HG02763 (cell line): ENCODE results near the gene DLGAP1.
"Not testable (repeated sequence)": the region's sequence is repeated elsewhere in the genome, so short reads cannot be mapped to it uniquely, and the experiment has no call there.

Experiments
- ATAC-seq: cut with Tn5 transposase; IDR thresholded peaks from one replicate; pipeline ENCODE4 v1.9.1; 2021; ENCODE audit warnings: mild to moderate bottlenecking, moderate library complexity; ENCODE audit not compliant: unreplicated experiment

DLGAP1 gene

DNA sequence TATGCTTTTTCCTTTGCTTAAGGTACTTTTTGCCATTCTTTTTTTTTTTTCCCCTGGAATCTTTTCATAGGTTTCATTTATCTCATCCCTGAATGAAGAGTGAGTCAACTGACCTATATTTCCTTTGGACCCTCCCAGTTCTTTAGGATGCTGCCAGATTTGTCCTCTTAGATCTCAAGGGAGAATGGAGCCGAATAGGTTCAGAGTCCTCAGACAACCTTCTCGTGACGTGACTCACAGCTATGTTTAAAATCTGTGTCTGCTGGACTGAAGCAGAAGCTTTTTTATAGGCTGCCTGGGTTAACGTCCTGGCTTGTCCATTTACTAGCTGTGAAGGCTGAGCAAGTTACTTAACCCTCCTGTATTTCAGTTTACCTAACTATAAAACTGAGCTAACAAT is 358.6 kb downstream of the DLGAP1 start:
- ATAC-seq, result no peak

DNA sequence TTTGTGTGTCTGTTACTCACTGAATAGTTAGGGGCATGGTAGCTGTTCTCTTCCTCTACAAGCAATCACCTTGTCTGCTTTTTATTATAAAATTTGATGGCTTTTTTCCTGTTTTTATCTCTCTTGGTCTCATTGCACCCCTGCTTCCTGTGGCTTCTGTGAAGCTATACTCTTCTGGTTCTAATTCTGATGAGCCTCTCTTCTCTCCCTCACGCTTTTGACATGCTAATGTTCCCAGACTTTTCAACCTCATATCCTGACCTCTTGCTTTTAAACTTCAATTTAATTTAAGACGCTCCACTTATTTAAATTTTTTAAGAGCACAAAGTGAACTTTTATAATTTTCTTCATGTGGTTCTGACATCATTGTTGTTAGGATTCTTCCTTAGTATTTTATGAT is 361.4 kb downstream of the DLGAP1 start:
- no peak for ATAC-seq

DNA sequence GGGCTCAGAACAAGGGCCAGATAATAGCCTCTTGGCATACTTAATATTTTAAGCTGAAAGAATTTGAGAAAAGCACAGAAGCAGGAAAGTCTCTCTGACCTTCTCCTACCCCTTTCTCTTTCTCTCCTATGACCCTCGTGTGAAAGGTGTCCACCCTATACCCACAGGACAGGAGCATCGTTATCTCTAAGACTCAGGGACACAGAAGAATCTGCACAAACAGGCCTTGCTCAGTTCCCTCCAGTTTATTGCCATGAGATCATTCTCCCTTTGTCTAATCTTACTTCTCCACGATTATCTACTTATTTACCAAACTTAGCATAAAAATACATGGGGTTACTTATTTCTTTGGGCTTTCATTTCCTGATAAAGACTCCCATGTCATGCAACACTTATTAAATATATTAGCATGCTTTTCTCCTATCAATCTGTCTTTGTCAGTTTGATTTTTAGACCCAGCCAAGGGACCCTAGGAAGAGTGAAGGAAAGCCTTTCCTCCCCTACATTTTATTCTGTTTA is 370.7 kb downstream of the DLGAP1 start:
- ATAC-seq, result no peak

DNA sequence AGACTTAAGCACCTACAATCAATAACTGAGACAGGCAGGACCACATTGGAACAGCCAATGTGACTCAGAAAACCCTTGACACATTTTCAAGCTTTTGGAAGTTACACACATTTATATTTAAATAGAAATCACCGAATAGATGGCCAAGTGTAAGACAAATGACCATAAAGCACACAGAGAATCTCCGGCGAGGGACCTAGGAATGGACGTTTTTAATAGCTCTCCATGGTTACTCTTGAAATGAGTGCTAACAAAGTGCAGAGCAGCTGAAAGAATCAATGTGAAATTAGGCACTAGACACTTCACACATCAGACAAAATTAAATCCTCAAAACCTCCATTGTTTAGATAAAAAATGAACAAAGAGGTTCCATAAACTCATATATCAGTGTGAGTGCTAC is 376.9 kb downstream of the DLGAP1 start:
- ATAC-seq, result no peak

DNA sequence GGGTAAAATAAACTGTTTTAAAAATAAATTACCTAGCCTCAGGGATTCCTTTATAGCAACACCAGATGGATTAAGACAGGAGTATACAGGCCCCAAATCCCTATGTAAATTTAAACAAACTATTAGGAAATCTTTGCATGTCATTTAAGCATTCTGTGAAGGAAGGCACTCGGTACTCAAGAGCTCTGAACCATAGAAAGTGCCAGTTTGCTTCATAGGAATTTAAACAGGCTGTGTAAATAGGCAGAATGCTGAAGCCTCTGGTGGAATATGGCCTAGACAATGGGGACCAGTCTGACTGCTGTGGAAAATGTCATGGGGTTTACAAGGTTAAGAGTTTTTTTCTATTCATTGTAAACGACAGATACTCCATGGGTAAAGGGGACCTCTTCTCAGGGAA is 377.4 kb downstream of the DLGAP1 start:
- ATAC-seq, result no peak

DNA sequence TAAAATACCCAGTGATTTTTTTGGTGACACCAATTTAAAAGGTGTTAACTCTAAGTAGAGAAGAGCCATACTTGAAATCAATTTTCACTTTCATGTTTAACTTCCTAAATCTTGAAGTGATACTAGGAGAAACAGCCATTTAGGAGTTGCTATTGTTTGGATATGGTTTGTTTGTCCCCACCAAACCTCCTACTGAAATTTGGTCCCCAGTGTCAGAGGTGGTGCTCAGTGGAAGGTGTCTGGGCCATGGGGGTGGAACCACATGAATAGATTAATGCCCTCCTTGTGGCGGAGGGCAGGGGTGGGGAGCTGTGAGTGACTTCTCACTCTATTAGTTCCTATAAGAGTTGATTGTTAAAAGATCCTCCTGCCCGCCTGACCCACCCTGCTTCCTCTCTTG is 377.9 kb downstream of the DLGAP1 start:
- ATAC-seq, result no peak

DNA sequence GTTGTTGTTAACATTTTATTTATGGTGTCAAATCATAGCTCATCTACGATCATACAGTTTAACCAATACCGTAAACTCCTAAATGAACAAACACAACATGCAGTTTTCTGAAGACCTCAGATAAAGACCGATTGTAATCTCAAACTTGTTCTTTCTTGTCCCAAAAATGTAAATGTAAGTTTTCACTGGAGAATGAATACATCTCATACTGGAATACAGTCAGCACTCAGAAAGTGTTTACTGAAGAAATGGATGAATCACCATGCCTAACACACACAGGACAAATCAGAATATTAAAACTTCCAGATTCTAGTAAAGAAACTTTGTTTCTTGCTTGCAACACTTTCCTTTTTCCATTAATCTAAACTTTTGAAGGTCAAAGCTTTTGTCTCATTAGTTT is 380.5 kb downstream of the DLGAP1 start:
- no peak for ATAC-seq

DNA sequence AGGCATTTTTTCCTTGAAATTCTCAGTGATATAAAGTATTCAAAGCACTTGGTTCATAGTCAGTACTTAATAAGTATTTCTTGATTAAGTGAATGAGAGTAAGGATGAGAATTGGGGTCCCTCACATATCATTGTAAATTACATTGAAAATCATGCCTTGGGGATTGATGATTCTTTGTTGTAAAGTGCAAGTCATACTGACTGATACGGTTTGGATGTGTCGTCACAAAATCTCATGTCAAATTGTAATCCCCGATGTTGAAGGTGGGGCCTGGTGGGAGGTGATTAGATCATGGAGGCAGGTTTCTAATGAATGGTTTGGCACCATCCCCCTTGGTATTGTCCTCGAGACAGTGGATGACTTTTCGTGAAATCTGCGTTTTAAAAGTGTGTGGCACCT is 385.9 kb downstream of the DLGAP1 start:
- no peak for ATAC-seq

DNA sequence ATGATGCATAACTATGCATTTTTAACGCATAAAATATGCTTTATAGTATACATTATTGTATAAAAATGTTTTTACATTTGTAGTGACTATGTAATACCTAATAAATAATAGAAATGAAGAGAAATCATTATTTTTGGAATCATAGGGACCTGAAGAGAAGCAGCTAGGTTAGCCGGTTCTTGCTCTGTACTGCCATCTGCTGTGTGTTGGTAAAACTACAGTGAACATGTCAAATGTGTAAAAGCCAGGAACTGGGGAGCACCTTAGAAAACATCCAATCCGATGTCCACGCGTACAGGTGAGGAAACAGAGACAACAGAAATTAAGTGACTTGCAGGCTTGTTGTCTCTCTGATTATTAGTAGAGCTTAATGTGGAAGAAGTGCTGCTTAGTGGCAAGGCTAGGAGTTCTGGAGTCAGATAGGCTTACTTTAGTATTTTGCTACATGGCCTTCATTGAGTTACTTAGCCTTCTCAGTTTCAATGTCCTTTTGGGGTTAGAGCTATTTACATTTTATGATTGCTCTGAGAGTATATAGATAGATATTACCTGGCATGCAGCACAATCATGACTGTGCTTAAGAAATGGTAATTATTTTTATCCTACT is 386.5 kb downstream of the DLGAP1 start:
- ATAC-seq, result peak; percentile 65

DNA sequence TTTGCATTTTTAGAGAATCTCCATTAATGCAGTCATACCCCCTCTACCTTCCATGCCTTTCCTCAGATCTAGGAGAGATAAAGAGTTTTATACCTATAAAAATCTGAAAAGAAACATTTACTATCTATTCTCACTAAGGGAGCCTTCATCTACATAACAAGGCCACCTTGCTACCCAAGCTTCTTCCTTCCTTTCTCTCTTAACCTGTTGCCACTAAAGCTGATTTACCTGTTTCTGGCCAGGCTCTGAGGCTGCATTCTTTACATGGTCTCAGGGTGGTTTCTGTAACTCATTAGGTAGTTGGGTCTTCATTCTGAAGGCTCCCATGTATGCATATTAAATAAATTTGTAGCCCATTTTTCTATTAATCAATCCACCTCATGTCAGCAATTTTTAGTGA is 391.6 kb downstream of the DLGAP1 start:
- ATAC-seq, result no peak

DNA sequence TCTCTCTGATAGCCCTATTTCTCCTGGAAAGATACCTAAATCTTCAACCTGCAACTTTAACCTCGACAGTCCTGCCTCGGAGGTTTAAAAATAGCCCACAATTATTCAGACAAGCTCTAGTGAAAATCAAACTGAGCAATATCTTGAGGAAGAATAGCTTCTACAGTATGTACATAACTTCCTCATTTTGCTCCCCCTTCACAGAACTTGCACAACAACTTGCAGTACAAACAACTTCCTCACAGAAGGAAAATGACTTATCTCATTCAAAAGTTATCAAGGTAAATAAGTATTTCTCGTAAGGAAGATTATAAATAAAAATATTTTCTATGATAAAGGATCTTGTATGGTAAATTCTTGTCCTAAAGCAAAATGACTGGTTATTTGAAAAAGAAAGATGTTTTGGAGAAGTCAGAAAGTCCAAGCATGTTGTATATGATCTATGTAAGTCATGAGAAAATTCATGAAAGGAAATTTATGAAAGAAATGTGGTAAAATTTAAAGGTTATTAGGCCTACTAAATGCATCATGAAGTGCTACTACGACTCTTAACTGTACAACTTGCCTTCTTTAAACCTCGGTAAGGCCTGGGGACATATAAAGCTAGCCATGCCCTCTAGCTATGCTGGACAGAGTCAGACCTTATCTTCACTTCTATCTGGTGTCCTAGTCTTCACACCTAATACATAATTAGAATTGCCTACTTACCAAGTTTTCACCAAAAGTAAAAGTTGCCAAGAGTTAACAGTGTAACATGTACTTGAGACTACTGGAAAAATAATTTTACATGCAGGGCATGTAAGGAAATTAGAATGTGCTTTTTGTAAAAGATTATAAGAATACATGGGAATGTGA is 394.5 kb downstream of the DLGAP1 start:
- ATAC-seq, result no peak

DNA sequence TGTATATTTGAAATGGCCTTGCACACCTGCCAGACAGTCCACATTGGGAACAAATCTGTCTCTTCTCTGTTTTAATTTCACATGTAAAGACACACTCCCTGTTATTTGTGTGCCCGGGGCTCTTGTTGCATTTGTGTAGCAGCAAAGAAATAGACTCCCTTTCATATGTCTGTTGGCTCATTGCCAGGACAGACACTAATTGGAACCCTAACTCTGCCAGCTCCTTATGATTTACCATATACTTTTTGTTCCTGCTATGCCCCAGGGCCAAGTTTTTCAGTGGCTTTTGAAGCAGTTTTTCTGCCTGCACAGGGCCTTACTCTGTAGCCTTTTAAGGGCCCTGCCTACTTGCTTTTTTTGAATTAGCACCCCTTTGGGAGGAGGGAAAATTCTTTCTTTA is 396.9 kb downstream of the DLGAP1 start:
- no peak for ATAC-seq

DNA sequence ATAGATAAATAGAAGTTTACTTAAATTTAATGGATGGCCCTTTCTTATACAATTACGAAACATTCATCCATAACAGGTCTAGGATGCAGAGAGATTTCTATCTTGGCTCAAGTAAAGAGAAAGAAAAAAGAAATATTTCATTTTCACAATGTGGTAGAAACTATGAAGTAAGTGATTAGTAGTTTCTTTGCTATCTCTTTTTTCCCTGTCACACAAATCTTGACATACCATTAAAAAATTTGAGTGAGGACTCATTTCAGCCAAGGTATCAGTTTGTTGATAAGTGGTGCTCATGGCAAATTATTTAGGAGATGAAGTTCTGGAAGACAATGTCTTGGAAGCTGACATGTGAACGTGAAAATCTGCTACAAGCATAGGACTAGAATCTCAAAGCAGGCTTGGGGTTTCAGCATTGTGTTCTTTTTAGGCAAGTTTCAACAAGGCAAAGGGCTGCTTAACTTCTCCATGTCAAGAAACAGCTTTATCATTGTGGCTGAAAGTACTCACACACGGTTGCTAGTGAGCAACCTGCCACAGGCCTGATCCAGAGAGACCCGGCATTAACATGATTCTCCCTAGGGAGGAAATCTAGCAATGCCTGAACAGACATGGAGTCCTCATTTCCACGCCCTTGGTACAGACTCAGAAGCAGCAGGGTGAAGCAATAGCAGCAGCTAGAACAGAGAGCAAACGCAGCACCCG is 414.6 kb downstream of the DLGAP1 start:
- no peak for ATAC-seq

DNA sequence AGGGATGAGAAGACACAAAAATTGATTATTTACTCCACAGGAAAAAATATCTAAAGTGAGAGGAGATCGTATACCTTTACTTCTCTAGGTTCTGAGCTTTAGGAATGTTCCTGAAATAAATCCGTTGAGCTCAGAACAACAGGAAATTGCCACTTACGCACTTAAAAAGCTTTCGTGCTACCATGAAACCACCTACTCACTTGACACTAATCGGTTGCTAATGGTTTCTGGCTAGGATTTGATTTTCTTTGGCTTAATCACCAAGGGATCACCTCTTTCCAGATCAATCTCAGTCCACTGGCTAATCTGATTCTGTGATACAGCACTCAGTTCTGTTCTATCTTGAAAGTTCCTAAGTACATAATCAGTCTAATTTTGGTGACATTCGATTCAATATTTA is 419.6 kb downstream of the DLGAP1 start:
- no peak for ATAC-seq

DNA sequence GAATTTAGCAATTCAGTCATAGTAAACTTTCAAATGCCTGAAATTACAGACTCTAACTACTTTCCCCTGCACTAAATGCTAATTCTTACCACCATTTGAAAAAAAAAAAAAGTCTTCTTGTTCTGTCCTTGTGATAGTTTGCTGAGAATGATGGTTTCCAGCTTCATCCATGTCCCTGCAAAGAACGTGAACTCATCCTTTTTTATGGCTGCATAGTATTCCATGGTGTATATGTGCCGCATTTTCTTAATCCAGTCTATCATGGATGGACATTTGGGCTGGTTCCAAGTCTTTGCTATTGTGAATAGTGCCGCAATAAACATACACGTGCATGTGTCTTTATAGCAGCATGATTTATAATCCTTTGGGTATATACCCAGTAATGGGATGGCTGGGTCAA is 420.3 kb downstream of the DLGAP1 start:
- not testable (repeated sequence) for ATAC-seq

DNA sequence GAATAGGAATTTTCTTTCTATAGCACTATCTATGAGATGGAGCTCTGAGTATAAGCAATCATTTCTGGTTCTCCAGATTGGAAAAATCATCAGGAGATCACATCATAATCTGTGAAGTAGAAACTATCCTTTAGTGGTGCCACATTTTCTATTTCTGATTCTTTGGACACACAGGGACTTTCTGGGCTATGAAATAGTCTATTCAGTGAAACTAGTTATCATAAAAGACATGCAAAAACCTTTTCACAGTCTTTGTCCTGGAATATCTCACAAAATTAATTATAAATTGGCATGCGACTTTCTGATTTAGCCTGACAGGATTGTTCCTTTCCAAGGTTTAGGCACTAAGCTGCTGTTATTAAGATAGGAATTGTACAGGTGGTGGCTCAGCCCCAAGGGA is 428.6 kb downstream of the DLGAP1 start:
- ATAC-seq, result no peak

DNA sequence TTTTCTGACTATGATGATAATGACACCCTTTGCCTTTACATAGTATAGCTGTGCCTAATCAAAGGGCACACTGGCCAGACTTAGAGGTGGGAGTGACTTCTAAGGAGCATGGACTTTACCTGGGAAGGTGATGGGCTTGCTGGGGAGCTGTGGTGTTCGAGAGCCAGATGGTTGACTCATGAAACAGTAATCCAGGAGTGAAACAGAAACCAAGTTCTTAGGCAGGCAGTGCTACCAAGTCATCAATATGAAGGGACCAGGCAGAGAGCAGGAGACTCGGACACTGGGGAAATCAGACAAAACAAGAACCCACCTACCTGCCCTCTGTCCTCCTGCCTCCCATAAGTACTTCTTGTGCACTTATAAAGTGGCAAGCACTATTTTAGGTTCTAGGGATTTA is 430.4 kb downstream of the DLGAP1 start:
- no peak for ATAC-seq

DNA sequence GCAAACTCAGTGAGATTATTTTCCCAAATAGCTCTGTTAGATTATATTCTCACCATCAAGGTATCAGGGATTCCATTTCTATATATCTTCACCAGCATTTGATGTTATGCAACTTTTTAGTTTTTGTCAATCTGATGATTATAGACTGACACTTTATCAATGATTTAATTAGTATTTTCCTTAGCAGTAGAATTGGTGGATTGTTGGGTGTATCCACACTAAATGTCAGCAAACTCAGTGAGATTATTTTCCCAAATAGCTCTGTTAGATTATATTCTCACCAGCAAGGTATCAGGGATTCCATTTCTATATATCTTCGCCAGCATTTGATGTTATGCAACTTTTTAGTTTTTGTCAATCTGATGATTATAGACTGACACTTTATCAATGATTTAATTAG is 432.4 kb downstream of the DLGAP1 start:
- not testable (repeated sequence) for ATAC-seq

DNA sequence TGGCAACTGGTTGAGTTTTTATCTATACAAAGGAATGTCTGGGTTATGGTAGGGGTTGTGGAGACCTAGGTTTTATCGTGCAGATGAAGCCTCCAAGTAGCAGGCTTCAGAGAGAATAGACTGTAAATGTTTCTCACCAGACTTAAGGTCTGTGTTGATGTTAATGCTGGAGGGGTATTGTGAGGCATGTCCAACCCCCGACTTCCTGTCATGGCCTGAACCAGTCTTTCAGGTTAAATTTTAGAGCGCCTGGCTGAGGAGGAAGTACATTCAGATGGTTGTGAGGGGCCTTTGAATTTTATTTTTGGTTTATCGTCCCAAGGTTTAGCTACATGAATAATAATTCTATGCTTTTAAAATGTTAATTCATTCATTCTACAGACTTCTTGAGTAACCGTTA is 435.1 kb downstream of the DLGAP1 start:
- no peak for ATAC-seq

DNA sequence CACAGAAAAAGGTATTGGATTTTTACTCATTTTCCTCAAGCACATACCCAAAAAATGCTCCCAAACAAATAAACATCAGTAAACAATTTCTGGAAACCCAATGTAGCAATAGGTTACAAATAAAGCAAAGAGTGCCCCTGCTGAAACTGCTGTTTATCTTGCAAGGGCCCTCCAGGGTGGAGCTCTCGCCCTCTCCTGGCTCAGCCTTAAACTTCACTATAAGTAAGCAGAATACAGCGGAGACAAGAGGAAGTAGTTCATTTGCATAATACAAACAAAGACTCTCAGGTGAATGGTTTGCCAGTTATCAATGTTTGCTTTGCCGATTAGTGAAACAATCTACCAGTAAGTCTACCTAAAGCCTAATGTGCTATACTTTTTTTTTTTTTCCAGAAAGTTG is 437.6 kb downstream of the DLGAP1 start:
- peak; percentile 74 for ATAC-seq

DNA sequence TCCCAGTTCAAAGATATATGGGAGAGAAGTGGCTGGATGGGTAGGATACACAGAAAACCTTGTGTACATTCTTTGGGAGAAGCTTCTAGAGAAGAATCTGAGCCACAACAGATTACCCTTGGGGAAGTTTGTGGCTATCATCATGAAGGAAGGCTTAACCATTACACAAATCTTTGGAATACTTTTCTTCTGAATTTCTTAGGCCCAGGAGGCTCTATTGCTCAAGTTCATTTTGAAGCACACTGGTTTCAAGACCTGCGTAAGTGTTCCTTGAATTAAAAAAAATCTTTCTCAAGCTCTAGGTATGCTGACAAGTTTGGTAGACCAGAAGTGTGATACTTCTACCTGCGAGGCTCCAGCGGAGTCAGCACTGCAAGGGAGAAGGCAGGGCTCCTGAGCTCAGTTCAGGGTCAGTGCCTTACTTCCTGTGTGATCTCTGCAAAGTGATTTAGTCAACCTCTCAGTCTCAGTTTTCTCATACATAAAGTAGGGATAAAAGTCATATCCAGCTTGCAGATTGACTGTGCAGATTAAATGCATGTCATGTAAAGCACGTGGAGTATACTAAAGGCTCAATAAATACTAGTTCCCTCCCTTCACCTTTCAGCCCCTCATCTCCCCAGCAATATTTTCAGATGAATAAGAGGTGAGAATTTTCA is 438.6 kb downstream of the DLGAP1 start:
- ATAC-seq, result no peak
